ENCODE results near the gene SRRM3.
"Not testable (repeated sequence)": the region's sequence is repeated elsewhere in the genome, so short reads cannot be mapped to it uniquely, and the experiment has no call there.

SRRM3 gene

DNA sequence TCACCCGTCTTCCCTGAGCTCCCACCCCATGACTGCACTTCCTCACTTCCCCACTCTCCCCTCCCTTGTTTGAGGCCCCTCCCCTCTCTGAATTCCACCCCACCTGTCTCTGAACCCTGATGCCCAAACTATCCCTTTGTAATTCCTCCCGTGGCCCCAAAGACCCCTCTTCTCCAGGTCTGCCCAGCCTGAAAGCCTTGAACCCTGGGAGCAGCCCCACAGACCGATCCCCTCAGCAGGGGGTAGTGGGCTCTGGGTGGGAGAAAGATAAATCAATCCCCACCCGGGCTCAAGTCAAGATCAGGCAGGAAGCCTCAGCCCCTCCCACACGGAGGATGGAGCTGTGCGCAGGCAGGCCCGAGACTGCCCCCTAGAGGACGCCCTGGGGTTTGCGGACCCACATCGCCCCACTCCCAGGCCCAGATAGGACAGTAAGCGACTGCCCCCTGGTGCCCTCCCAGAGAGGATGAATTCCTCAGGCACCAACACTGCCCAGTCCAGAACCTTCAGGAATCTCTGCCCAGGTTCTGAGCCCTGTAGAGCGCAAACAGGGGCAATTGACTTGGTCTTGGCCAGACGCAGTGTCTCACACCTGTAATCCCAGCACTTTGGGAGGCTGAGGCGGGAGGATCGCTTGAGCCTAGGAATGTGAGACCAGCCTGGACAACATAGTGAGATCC is 112.5 kb downstream of the SRRM3 start:
- DNase-seq (ENCODE audit: low read depth, low spot score), result peak; percentile 87

DNA sequence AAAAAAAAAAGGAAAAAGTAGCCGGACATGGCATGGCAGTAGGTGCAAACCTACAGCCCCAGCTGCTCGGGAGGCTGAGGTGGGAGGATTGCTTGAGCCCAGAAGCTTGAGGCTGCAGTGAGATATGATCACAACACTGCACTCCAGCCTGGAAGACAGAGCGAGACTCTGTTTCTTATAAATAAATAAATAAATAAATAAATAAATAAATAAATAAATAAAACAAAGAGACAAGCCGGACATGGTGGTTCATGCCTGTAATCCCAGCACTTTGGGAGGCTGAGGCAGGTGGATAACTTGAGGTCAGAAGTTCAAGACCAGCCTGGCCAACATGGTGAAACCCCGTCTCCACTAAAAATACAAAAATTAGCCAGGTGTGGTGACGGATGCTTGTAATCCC is 113.0 kb downstream of the SRRM3 start:
- not testable (repeated sequence) for DNase-seq (ENCODE audit: low read depth, low spot score)

DNA sequence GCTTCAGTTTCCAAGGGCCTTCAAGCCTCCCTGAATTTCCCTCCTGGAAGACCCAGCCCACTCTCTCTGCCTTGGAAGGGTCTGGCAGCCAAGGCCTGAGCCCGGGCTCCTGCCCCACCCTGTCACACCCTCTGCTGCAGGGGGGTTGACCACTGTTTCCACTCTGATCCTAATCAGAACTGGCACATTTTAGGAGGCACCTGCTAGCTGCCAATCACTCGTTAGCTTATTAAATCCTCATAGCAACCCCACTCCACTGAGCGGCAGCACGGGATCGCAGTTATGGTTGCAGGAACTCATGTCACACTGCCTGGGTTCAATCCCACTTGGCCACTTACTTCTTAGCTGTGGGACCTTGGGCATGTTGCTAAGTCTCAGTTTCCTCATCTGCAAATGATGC is 113.7 kb downstream of the SRRM3 start:
- DNase-seq (ENCODE audit: low read depth, low spot score), result no peak

DNA sequence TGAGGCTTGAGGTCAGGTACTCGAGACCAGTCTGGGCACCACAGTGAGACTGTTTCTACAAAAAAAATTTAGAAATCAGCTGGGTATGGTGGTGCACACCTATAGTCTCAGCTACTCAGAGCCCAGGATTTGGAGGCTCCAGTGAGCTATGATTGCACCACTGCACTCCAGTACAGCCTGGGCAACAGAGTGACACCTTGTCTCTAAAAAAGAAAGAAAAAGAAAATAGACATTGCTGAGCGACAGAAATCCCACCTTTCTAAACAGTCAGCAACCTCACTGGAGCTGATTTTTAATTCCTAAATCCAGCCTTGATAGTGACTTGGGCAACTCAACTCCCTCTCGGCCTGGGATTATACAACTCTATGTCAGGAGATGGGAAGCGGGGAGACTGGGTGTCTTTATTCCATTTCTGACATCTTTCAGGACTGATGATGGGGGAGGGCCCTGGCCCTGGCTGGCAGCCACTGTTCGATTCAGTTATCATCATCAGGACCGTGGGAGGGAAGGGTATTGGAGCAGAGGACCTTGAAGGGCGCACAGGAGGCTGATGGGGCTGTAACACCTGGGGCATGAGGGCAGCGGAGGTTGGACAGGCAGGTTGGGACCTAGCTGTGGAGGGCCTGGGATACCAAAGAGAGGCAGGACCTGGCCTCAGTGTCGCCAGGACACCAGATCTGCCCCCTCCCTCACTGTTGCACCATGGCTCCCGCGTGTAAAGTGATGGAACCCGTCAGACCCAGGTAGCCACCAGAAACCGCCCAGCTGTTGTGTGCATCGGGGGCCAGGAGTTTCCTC is 115.5 kb downstream of the SRRM3 start:
- no peak for DNase-seq (ENCODE audit: low read depth, low spot score)

DNA sequence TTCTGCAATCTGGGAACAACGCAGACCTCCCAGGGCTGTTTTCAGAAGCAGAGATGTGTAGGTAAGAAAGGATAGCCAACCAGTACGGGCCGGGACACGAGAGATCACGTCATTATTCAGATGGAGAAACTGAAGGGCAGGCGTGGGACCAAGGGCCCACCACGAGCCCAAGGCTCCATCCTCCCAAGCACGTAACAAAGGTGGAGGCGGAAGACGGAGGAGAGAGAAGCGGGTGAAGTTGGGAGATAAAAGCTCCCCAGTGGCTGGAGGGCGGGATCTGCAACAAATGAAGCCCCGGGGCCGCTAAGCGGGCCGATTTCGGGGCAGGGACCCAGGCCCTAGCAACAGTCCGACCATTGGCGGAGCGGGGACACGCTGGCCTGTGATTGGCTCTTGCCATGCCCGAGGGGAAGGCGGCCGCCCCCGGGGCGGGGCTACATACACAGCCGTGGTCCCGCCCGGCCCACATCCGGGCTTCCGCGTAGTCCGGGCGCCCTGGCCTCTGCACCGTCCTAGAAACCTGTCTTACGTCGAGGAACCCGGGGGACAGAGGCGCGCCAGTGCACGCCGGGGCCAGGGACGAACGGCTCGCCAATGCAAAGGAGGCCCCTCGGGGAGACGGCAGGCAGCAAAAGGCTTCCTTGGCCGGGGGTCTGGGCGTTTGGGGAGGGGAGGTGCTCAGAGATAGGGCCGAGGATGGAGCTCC is 116.2 kb downstream of the SRRM3 start:
- DNase-seq (ENCODE audit: low read depth, low spot score), result peak; percentile 91

DNA sequence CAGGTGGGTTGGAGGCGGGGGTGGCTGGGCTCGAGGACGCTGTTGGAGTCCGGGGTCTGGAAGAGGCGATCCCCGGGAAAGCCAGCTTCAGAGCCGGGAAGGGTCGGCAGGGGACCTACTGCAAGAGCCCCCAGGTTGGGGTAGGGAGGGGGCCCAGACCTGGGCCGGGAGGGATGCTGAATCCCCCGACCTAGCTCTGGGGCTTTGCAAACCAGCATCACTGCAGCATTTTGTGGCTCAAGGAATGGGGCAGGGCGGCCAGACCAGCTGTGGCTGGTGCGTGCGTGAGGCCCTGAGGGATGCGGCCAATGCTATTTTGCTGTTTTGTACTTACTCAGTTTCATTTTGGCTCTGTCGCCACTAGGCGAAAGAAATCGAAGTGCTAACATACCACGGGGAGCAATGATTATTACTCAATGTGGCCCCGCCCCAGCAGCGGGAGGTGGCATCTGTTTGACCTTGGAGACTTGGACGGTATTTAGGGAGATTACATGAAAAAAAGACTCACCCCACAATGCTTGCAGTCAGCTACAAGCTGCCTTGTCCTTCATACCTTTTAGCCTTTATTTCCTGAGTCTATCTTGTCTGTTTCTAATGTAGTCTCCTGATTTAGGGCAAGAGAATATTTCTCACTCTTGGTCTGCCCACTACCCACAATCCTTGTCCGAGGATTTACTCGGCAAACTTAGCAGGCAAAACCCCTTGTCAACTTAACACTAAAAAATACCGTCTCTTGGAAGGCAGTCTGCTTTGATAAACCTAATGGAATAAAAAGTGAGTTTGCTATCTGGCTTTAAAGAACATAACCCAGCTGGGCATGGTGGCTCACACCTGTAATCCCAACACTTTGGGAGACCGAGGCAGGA is 117.0 kb downstream of the SRRM3 start:
- DNase-seq (ENCODE audit: low read depth, low spot score), result peak; percentile 38

DNA sequence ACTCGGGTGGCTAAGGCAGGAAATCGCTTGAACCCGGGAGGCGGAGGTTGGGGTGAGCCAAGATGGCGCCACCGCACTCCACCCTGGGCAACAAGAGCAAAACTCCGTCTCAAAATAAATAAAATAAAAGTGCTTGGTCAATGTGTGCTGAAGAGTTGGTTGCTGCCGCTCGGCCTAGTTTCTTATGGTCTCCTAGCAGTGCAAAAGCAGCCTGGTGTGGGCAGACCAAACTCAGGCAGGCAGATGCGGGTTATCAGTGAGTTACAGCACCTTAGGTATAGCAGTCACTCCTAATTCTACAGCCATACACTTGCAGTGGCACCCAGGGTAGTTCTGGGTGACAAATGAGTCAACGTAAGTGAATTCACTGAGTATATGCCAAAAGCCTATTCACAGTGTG is 123.4 kb downstream of the SRRM3 start:
- DNase-seq (ENCODE audit: low read depth, low spot score), result no peak

DNA sequence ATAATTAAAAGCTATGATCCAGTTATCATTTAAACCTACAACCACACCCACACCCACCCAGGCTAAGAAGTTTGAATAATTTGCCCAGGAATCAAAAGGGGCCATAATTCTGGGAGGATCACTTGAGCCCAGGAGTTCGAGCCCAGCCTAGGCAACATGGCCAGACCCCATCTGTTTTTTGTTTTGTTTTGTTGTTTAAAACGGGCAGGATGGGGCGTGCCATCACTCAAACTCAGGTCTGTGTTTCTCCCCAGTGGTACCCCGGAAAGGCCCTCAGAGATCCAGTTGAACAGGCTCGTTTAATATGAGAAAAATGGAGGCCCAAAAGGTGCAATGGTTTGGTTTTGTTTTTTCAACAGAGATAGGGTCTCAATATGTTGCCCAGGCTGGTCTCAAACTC is 124.1 kb downstream of the SRRM3 start:
- no peak for DNase-seq (ENCODE audit: low read depth, low spot score)

DNA sequence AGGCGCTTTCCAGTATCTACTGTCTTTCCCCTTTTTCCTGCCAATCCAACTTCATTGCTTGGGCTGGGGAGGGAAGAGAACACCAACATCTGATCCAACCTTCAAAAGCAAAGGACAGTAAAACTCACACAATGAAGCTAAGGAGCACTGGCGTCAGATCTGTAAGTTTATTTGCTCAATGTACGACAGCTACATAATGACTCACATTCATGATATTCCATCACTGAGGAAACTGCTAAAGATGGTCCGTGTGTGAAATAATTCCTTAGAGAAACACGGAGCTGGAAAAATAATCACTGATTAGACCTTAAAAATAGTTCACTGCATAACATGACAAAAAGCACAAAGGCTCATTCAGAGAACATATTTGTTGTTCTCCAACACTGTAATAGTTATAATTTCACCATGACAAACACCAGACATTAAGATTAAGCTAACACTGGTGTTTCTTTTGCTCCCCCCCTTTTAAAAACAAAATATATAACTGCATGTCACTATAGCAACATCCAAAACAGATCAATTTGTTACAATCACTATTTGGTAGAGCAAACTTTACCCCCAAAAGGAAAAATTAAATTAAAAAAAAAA is 125.0 kb downstream of the SRRM3 start:
- DNase-seq (ENCODE audit: low read depth, low spot score), result no peak

DNA sequence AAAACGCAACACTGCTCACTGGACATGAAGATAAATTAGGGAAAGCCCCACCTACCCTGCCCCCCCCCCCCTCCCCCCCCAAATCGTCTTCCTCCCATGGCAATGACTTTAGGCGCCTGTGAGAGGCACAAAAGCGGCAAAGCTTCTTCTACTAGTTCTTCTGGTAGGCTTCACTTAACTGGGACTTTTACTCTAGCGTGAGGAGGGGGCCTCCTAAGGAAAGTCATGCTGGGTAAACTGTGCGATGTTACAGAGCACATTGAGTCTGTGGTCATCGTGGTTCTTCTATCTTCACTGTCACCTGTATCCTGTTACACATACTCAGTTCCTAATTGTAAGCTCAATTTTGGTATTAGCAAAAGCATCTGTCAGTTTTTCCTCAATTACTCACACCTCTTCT is 125.9 kb downstream of the SRRM3 start:
- no peak for DNase-seq (ENCODE audit: low read depth, low spot score)

DNA sequence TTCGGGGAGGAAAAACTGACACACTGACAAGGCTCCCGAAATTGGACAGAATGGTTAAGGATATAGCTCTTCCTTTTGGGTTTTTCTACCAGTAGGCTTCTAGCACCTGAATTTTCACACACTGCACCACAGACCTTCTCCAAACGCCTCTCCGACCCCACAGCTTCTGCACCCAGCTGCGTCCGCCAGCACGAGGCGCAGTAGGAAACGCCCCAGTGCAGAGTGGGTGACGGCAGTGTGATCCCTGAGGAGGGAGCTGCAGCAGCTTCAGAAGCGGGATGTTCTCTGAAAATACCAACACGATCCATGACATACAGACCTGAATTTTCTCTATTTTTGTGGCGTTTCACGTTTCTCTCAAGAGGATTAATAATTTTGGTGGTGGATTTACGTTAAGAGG is 126.7 kb downstream of the SRRM3 start:
- DNase-seq (ENCODE audit: low read depth, low spot score), result no peak

DNA sequence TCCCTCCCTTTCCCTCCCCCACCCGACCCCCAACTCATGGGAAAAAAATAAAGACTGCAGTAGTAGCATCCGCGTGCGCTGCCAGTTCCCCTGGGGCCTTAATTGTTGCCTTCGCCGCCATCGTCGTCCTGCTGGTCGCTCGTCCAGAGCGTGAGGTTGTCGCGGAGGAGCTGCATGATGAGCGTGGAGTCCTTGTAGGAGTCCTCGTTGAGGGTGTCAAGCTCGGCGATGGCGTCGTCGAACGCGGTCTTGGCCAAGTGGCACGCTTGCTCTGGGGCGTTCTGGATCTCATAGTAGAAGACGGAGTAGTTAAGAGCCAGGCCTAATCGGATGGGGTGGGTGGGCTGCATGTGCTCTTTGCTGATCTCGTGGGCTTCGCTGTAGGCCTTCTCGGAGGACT is 127.8 kb downstream of the SRRM3 start:
- DNase-seq (ENCODE audit: low read depth, low spot score), result no peak

DNA sequence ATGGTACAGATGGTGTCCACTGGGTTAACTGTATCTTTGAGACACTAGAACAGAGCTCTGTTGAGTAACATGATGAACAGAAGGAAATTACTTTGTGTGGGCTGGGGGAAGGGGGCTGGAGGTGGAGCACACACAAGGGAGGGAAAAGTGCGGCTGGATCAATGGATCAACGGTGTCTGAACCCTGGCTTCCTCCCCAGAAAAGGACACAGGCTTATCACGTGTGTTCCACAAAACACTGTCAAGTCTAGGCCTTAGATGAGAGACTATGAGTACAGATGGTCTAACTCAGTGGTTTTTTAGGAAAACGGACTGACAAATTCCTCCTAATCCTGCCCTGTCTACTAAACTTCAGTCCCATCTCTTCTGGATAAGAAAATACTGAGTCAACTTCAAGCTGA is 128.6 kb downstream of the SRRM3 start:
- DNase-seq (ENCODE audit: low read depth, low spot score), result no peak

DNA sequence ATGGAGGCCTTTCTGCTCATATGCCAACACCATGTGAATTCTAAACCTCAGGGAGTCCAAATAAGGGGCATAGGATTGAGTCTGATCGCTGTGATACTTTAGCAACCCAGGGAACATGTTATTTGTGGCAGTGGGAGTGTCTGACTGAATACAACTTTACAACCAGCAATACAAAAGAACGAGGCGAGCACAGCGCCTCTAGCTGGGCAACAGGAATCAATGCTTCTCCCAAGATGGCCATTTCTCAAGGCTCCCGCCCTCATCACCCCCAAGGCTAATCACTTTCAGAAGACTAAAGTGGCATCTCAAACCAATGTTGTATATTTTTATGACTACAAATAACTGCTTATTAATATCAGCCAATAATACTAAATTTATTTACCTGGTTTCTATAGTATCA is 129.0 kb downstream of the SRRM3 start:
- DNase-seq (ENCODE audit: low read depth, low spot score), result no peak

DNA sequence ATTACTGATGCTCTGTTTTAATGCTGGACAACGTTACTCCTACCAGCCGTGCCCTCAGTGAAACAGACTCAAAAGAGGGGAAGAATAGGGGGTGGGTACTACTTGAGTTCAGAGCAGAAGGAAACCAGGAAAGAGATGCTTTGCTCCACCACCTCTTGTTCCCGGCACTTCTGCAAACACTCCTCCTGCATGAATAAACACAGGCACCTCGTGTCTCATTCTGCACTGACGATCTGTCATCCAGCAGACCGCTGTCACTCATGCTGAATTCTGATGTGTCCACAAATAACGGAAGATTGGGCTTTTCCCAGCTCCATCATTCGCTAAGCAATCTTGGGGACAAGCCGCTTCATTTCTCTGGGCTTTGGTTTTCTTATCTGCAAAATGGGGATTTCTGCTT is 130.4 kb downstream of the SRRM3 start:
- DNase-seq (ENCODE audit: low read depth, low spot score), result no peak

DNA sequence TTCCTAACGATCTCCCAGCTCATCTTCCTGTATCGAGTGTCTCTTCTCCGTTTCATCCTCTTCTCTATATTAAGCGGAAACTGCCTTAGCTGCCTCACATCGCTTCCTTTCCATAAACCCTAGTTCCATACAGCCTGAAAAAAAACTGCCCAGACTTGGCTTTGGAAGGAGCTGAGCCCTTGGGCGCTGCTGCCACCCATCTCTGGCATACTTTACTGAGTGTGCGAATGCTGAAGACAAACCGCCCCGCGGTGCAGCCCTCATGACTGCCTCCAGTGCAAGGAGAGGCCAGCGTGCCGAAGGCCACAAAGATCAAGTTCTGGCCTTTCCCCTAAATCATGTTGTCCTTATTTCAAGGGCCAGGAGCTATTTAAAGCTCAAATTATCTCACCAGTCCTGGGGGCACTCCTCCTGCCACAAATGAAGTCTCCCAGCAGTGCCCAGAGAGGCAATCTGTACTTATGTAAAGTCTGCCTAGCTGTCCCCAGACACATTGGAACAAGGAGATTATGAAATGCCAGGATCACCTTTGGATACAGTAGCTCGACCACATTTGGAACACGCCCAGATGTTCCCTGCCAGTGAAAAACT is 131.9 kb downstream of the SRRM3 start:
- DNase-seq (ENCODE audit: low read depth, low spot score), result no peak

DNA sequence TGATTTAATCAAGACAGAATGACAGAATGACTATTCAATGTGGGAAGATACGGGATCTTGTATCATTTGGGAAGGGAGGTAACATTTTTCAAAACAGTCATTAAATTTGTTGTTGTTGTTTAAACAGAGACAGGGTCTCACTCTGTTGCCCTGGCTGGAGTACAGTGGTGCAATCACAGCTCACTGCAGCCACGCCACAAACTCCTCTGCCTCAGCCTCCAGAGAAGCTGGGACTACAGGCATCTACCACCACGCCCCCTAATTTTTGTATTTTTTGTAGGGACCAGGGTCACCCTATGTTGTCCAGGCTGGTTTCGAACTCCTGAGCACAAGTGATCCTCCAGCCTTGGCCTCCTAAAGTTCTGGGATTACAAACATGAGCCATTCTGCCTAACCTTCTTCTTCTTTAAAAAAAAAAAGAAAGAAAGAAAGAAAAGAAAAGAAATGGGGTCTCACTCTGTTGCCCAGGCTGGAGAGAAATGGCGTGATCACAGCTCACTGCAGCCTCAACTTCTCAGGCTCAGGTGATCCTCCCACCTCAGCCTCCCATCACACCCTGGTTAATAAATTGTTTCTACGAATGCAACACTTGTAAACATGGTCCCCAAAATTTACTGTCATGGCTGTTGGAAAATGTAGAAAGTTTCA is 132.7 kb downstream of the SRRM3 start:
- no peak for DNase-seq (ENCODE audit: low read depth, low spot score)

DNA sequence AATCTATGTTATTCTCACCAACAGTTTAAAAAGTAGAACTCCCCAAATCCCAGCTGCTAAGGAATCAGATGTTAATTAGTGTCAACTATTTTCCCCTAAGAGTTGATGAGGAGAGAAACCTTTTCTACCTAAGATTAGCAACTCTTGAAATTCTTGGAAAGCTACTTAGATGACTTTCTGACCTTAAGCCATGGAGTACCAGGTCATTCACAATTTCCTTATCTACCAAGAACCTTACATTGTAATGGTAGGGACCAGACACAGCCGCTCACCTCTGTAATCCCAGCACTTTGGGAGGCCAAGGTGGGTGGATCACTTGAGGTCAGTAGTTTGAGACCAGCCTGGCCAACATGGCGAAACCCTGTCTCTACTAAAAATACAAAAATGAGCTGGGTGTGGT is 133.7 kb downstream of the SRRM3 start:
- DNase-seq (ENCODE audit: low read depth, low spot score), result not testable (repeated sequence)

DNA sequence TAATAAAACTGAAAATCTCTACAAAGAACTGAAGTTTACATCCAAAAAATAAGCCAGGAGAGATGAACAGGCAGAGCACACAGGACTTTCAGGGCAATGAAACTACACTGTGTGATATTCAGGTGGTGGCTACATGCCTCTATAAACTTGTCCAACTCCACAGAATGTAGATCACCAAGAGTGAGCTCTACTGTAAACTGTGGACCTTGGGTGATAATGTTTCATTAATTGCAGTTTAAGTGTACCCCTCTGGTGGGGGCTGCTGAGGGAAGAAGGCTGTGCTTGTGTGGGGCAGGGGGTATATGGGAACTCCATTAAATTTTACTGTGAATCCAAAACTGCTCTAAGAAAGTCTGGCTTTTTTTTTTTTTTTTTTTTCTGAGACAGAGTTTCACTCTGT is 134.4 kb downstream of the SRRM3 start:
- DNase-seq (ENCODE audit: low read depth, low spot score), result no peak

Data from activated CD4-positive, CD25-positive, alpha-beta regulatory T cell treated with anti-CD3 and anti-CD28 coated beads, Interleukin-2, amount 50 U/mL, for 16 hours (primary cell).